Measurements from ENCODE around the gene PPP2R5B.

PPP2R5B gene

GRCh38 chr11:64923944-64924909 lies at the start of gene PPP2R5B:
Gene PPP2R5B (plus strand): TSS chr11:64924689. CDS start chr11:64925735, 1,046 bp downstream.
- peak; percentile 88 for DNase-seq

GRCh38 chr11:64875369-64876228 lies 48.9 kb upstream of the PPP2R5B start:
- DNase-seq = no peak

DNA sequence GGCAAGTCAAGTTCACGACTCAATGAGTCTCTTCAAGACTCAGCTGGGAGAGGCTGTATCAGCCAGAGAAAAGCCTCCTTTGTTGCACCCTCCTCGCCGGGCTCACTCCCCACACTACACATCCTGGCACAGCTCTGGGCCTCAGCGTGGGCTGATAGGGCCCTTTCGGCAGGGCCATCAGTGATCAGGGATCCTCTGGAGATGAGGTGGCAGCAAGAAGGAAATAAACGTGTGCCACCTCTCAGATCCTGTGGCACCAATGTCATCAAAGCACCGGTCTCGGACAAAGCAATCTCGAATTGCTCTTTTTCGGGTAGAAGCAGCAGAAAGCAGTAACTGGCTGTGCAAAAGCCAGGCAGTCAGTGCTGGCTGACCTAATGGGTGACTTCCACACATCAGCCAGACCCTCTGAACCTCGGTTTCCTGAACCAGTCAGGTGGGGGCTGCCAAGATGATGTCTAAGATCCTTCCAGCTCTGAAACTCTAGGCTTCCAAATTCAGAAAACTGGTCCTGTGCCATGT lies 48.2 kb upstream of the PPP2R5B start:
- DNase-seq = no peak

- DNase-seq = no peak
These were observed 47.6 kb upstream of the PPP2R5B start for GRCh38 chr11:64876835-64877341.

DNA sequence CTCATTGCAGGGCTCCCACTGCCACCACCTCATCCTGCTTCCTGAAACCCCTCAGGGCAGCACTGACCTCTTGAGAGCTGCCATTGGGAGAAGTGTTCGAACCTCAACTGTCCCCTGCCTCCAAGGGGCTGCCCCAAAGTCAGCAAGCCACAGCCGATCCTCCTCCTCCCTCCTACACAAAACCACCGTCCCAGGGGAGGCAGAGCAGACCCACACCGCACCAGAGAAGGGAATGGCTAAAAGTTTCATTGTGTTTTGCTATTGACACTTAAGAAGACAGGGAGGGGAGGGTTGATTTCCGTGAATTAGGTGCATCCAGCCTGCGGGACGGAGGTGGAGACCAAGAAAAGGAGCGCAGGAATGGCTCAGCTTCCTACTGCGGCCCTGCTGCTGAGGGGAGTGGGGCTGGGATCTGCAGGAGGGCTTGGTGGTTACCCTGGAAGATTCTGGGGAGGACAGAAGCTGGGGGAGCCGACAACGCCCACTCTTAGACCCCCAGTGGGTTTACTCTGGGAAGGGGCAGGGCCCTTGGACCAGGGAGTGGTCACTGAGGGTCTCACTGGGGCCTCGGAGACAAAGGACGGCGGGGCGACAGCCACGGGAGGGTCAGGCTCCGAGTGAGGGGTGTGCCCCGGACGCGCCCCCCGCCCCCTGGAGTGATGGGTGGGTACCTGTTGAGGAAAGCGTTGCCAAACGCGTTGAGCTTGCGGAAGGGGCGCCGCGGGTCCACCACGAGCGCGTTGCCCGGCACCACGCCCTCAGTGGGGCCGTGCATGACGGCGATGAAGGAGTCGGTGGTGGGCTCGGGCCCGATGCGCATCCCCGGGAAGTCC lies 46.9 kb upstream of the PPP2R5B start:
- no peak for DNase-seq

DNA sequence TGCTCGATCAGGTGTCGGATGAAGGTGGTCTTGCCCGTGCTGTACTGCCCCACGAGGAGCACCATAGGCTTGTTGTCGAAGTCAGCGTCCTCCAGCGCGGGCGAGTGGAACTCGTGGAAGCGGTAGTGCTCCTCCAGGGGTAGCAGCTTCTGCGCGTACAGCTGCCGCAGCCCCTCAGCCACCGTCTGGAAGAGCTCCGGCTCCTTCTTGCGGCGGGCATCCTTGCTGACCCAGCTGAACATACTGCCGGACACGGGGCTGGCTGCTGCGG lies 46.3 kb upstream of the PPP2R5B start:
- no peak for DNase-seq

DNA sequence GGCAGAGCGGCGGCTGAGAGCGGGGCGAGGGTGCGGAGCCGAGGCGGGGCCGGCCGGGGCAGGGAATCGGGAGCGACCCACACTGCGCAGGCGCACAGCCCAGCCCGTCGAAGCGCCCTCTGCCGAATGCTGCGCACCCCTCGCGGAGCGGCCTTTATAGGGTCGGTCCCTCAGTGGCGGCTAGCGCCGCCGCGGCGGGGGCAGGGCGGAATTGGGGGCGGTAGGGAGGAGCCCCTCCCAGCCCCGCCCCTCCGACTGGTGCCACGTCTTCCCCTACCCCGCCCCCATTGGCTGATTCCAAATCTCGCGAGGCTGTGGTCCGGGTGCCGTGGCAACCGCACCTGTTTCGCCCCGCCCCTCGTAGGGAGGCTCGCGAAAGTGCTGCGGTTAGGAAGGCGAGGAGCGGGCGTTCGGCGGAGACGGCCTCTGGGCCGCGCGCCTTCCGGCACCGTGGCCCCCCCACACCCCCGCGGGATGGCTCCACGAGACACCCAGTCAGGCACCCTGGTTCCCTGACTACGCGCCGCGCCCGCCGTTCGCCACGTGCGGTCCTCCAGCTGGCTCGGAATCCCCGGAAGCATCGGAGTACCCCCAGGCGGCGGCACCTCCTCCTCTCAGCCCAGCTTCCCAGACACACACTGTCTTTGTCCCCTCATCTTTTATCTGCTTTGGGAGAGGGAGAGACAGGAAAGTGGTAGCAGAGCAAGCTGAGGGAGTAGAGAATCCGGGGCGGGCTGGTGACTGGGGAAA lies 45.8 kb upstream of the PPP2R5B start, which contains the start of gene EHD1:
Gene EHD1, minus strand, starts transcription at position 128 of the 750 bp plus-strand sequence. CDS start 157 bp downstream, outside the sequence.
- peak; percentile 99 for DNase-seq

GRCh38 chr11:64879244-64879900 lies 45.1 kb upstream of the PPP2R5B start:
- DNase-seq = no peak

GRCh38 chr11:64880240-64881001 lies 44.1 kb upstream of the PPP2R5B start:
- no peak for DNase-seq

GRCh38 chr11:64881476-64881875 lies 43.0 kb upstream of the PPP2R5B start:
- DNase-seq = no peak

- DNase-seq = no peak
These were observed 42.2 kb upstream of the PPP2R5B start for GRCh38 chr11:64882243-64882642.

- no peak for DNase-seq
These were observed 40.9 kb upstream of the PPP2R5B start for GRCh38 chr11:64883575-64883974.

GRCh38 chr11:64884019-64884418 lies 40.5 kb upstream of the PPP2R5B start:
- DNase-seq = no peak

GRCh38 chr11:64885367-64886286 lies 38.9 kb upstream of the PPP2R5B start:
- DNase-seq = no peak

DNA sequence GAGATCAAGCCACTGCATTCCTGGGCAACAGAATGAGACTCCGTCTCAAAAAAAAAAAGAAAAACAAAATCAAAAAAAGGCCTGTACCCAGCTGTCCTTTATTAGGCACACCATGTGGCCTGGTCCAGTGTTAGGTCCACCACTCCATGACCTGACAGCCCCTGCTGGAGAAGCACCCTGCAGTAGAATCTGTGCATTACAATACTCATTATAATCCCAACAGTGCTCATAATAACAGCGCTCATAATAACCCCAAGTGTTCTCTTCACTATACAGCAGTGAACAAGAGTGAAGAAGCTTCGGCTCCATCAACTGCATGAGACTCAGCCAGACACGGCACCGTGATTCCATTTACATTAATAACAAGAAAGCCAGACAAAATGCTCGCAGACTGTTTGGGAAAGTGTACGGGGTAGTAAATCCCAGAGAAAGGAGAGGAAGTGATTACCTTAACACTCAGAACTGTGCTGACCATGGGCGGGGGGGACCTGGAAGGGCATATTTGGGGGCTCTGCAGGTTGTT lies 37.2 kb upstream of the PPP2R5B start:
- DNase-seq = no peak

DNA sequence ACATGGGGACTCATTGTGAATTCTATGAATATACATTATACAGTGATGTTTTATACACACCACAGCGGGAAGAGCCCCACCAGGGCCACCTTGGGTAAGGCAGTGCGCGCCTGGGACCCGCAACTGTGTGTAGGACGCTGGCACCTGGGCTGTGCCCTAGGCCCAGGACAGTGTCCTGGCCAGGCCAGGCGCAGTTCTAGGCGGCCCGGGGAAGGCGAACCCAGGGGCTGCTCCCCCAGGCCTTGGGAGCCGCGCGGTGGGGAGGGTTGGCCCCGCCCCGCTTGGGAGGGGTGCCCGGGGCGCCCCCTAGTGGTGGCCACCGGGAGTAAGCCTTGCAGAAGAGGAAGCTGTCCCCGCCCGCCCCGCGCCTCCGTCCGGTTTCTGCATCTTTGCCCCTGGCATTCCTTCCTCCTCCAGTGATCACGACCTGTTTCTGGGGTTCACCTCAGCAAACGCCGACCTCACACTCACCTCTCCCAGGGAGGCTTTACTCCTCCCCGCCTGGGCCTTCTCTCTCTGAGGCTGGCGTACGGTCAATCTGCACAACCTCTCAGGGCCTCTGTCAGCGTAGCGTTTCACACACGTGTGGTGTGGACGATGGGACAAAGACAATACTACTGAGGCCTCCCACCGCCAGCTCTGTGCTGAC lies 36.6 kb upstream of the PPP2R5B start:
- peak; percentile 76 for DNase-seq

GRCh38 chr11:64888406-64888728 lies 36.1 kb upstream of the PPP2R5B start:
- no peak for DNase-seq

- no peak for DNase-seq
These were observed 35.6 kb upstream of the PPP2R5B start for GRCh38 chr11:64888729-64889511.

All from NCI-H82 (cell line).